ENCODE measurements around the gene NDUFAF7. TPM values are rescaled to one million over a fixed set of nuclear protein-coding genes. Genes with fewer than 3 reads are reported as not detected.
A peak's percentile ranks its signal among the peaks of the same experiment; 100 is the strongest.
"Not testable (repeated sequence)": the region's sequence is repeated elsewhere in the genome, so short reads cannot be mapped to it uniquely, and the experiment has no call there.

Gene NDUFAF7
- polyA plus RNA-seq, 1 donor from 2014 or later, result 132 TPM

DNA sequence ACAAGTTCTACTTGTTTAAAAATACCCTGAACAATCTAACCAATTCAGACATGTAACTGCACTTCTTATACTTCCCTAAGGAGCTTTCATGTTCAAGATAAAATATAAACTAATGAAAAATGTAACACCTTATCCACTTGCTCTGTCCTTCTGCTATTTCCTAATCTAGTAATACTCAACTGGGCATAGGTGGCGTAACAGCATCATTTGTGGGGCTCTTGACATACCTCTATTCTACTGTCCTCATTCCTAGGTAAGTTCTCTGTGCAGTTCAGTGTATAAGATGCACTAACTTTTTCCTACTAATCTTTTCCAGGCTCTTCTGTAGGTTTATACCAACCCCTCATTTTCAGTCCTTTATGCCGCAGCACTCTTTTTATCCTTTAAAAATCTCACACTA, 56.5 kb downstream of the NDUFAF7 start:
- Histone ChIP-seq H3K9me3 (ENCODE audit: low read length) (no peaks in the 10 kb centered on the region), H3K27me3 (ENCODE audit: insufficient read depth, low read depth, low read length) (no peaks in the 10 kb centered on the region), H3K79me2 (replicated peaks; ENCODE audit: insufficient read depth, low read length) (no peaks in the 10 kb centered on the region), H3K4me3 (ENCODE audit: low read length) (no peak overlapping the region), H2AFZ (ENCODE audit: low read depth, low read length) (no peak overlapping the region), H3F3A (ENCODE audit: insufficient read depth, low read length, poor library complexity, severe bottlenecking) (no peaks in the 10 kb centered on the region), H3K36me3 (ENCODE audit: insufficient read depth, low read length) (no peaks in the 10 kb centered on the region), H3K9ac (ENCODE audit: low read length) (no peak overlapping the region), H3K4me2 (ENCODE audit: low read length) (no peak overlapping the region), H3K9me2 (ENCODE audit: insufficient read depth, low read length) (no peaks in the 10 kb centered on the region), H3K27ac (ENCODE audit: low read length) (no peak overlapping the region), H4K20me1 (ENCODE audit: insufficient read depth) (no peaks in the 10 kb centered on the region)
- no peak for TF ChIP-seq EZH2 (IDR thresholded peaks at IDR 0.05; ENCODE audit: borderline replicate concordance, insufficient read depth, low read length, poor library complexity, severe bottlenecking)
- TF ChIP-seq, protein P1, sequence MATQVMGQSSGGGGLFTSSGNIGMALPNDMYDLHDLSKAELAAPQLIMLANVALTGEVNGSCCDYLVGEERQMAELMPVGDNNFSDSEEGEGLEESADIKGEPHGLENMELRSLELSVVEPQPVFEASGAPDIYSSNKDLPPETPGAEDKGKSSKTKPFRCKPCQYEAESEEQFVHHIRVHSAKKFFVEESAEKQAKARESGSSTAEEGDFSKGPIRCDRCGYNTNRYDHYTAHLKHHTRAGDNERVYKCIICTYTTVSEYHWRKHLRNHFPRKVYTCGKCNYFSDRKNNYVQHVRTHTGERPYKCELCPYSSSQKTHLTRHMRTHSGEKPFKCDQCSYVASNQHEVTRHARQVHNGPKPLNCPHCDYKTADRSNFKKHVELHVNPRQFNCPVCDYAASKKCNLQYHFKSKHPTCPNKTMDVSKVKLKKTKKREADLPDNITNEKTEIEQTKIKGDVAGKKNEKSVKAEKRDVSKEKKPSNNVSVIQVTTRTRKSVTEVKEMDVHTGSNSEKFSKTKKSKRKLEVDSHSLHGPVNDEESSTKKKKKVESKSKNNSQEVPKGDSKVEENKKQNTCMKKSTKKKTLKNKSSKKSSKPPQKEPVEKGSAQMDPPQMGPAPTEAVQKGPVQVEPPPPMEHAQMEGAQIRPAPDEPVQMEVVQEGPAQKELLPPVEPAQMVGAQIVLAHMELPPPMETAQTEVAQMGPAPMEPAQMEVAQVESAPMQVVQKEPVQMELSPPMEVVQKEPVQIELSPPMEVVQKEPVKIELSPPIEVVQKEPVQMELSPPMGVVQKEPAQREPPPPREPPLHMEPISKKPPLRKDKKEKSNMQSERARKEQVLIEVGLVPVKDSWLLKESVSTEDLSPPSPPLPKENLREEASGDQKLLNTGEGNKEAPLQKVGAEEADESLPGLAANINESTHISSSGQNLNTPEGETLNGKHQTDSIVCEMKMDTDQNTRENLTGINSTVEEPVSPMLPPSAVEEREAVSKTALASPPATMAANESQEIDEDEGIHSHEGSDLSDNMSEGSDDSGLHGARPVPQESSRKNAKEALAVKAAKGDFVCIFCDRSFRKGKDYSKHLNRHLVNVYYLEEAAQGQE (IDR thresholded peaks at IDR 0.05; ENCODE audit: borderline replicate concordance), result no peak
- no peak for TF ChIP-seq EP300 (conservative IDR thresholded peaks at IDR 0.05; ENCODE audit: poor library complexity, severe bottlenecking)
- TF ChIP-seq, protein P2, sequence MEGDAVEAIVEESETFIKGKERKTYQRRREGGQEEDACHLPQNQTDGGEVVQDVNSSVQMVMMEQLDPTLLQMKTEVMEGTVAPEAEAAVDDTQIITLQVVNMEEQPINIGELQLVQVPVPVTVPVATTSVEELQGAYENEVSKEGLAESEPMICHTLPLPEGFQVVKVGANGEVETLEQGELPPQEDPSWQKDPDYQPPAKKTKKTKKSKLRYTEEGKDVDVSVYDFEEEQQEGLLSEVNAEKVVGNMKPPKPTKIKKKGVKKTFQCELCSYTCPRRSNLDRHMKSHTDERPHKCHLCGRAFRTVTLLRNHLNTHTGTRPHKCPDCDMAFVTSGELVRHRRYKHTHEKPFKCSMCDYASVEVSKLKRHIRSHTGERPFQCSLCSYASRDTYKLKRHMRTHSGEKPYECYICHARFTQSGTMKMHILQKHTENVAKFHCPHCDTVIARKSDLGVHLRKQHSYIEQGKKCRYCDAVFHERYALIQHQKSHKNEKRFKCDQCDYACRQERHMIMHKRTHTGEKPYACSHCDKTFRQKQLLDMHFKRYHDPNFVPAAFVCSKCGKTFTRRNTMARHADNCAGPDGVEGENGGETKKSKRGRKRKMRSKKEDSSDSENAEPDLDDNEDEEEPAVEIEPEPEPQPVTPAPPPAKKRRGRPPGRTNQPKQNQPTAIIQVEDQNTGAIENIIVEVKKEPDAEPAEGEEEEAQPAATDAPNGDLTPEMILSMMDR (IDR thresholded peaks at IDR 0.05; ENCODE audit: poor library complexity, severe bottlenecking), result peak; percentile 43
- no peak for TF ChIP-seq TAF1 (IDR thresholded peaks at IDR 0.05; ENCODE audit: low read depth)
- TF ChIP-seq SMC3 (conservative IDR thresholded peaks at IDR 0.05; ENCODE audit: poor library complexity), result peak; percentile 55
- TF ChIP-seq MXI1 (conservative IDR thresholded peaks at IDR 0.05; ENCODE audit: poor library complexity, severe bottlenecking), result no peak
- peak; percentile 60 for TF ChIP-seq RAD21 (conservative IDR thresholded peaks at IDR 0.05)
- TF ChIP-seq POLR2AphosphoS5 (IDR thresholded peaks at IDR 0.05), result no peak

DNA sequence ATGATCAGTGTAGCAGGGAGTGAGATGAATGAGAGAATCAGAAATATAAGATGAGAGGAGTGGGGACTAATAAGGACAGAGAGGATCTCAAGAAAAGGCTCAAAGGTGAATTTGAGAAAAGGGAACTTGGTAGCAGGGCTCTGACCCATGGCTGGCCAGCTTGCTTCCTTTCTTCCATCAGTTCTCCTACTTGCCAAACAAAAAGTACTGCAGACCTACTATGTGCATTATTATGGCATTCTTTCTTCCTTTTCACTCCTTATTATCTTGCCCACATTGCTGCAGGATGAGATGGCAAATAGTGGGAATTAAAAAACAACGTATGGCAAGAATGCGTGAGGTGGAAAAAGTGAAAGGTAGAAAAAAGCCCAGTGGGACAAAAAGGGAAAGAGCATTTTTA, 60.2 kb downstream of the NDUFAF7 start:
- H4K20me1 ChIP-seq (ENCODE audit: insufficient read depth), result no peaks in the 10 kb centered on the region
- no peak overlapping the region for H3K4me2 ChIP-seq (ENCODE audit: low read length)
- H3F3A ChIP-seq (ENCODE audit: insufficient read depth, low read length, poor library complexity, severe bottlenecking), result no peaks in the 10 kb centered on the region
- no peaks in the 10 kb centered on the region for H3K36me3 ChIP-seq (ENCODE audit: insufficient read depth, low read length)
- H3K79me2 ChIP-seq (replicated peaks; ENCODE audit: insufficient read depth, low read length), result peaks cover 3% of the 10 kb centered on the region
- no peak overlapping the region for H2AFZ ChIP-seq (ENCODE audit: low read depth, low read length)
- H3K27me3 ChIP-seq (ENCODE audit: insufficient read depth, low read depth, low read length), result no peaks in the 10 kb centered on the region
- TF ChIP-seq EP300 (conservative IDR thresholded peaks at IDR 0.05; ENCODE audit: poor library complexity, severe bottlenecking) (no peak), SMC3 (conservative IDR thresholded peaks at IDR 0.05; ENCODE audit: poor library complexity) (no peak), MXI1 (conservative IDR thresholded peaks at IDR 0.05; ENCODE audit: poor library complexity, severe bottlenecking) (no peak), POLR2AphosphoS5 (IDR thresholded peaks at IDR 0.05) (no peak), RAD21 (conservative IDR thresholded peaks at IDR 0.05) (no peak), TAF1 (IDR thresholded peaks at IDR 0.05; ENCODE audit: low read depth) (no peak), EZH2 (IDR thresholded peaks at IDR 0.05; ENCODE audit: borderline replicate concordance, insufficient read depth, low read length, poor library complexity, severe bottlenecking) (no peak)
- TF ChIP-seq, protein P2 (IDR thresholded peaks at IDR 0.05; ENCODE audit: poor library complexity, severe bottlenecking), result no peak
- TF ChIP-seq, protein P1 (IDR thresholded peaks at IDR 0.05; ENCODE audit: borderline replicate concordance), result no peak
- H3K9me3 ChIP-seq (ENCODE audit: low read length), result no peaks in the 10 kb centered on the region
- no peaks in the 10 kb centered on the region for H3K9me2 ChIP-seq (ENCODE audit: insufficient read depth, low read length)
- no peak overlapping the region for H3K27ac ChIP-seq (ENCODE audit: low read length)
- H3K4me3 ChIP-seq (ENCODE audit: low read length), result no peak overlapping the region
- H3K9ac ChIP-seq (ENCODE audit: low read length), result no peak overlapping the region

DNA sequence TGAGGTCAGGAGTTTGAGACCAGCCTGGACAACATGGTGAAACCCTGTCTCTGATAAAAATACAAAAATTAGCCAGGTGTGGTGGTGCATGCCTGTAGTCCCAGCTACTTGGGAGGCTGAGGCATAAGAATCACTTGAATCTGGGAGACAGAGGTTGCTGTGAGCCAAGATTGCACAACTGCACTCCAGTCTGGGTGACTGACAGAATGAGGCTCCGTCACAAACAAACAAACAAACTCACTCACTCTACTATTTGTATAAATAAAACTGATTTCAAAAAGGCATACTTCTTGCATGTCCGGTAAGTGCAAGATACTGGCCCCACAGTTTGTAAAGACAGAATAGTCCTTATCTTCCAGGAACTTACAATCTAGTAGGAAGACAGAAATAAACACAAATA, 63.4 kb downstream of the NDUFAF7 start:
- H3F3A ChIP-seq (ENCODE audit: insufficient read depth, low read length, poor library complexity, severe bottlenecking); H3K36me3 ChIP-seq (ENCODE audit: insufficient read depth, low read length); H3K4me2 ChIP-seq (ENCODE audit: low read length); H3K27ac ChIP-seq (ENCODE audit: low read length); H3K9me2 ChIP-seq (ENCODE audit: insufficient read depth, low read length); H2AFZ ChIP-seq (ENCODE audit: low read depth, low read length); H4K20me1 ChIP-seq (ENCODE audit: insufficient read depth); H3K9me3 ChIP-seq (ENCODE audit: low read length); H3K79me2 ChIP-seq (replicated peaks; ENCODE audit: insufficient read depth, low read length); H3K9ac ChIP-seq (ENCODE audit: low read length); H3K27me3 ChIP-seq (ENCODE audit: insufficient read depth, low read depth, low read length); H3K4me3 ChIP-seq (ENCODE audit: low read length): not testable (repeated sequence)

Measured in neural cell (in vitro differentiated cells).